GM19324 (cell line): ENCODE results near the gene SLC39A7.

ENCODE experiments used
- ATAC-seq: cut with Tn5 transposase; IDR thresholded peaks from one replicate; pipeline ENCODE4 v1.9.1; 2021; ENCODE audit warnings: mild to moderate bottlenecking, moderate library complexity; ENCODE audit not compliant: unreplicated experiment, low FRiP score

The SLC39A7 gene

GRCh38 chr6:33169291-33170175 lies 31.1 kb upstream of the SLC39A7 start:
- no peak for ATAC-seq

GRCh38 chr6:33170176-33171015 lies 30.3 kb upstream of the SLC39A7 start:
- no peak for ATAC-seq

GRCh38 chr6:33171016-33171879 lies 29.4 kb upstream of the SLC39A7 start:
- no peak for ATAC-seq

- no peak for ATAC-seq
These were observed 28.6 kb upstream of the SLC39A7 start for GRCh38 chr6:33171880-33172687.

- ATAC-seq: no peak
These were observed 27.8 kb upstream of the SLC39A7 start for GRCh38 chr6:33172688-33173534.

- no peak for ATAC-seq
These were observed 27.0 kb upstream of the SLC39A7 start for GRCh38 chr6:33173535-33174180.

GRCh38 chr6:33174784-33175183 lies 25.9 kb upstream of the SLC39A7 start:
- no peak for ATAC-seq

- no peak for ATAC-seq
These were observed 25.1 kb upstream of the SLC39A7 start for GRCh38 chr6:33175436-33176069.

GRCh38 chr6:33176906-33177305 lies 23.8 kb upstream of the SLC39A7 start:
- ATAC-seq: no peak

- no peak for ATAC-seq
These were observed 22.9 kb upstream of the SLC39A7 start for GRCh38 chr6:33177552-33178446.

GRCh38 chr6:33178755-33179475 lies 21.8 kb upstream of the SLC39A7 start:
- no peak for ATAC-seq

- no peak for ATAC-seq
These were observed 19.5 kb upstream of the SLC39A7 start for GRCh38 chr6:33181141-33181540.

GRCh38 chr6:33183071-33183683 lies 17.5 kb upstream of the SLC39A7 start:
- ATAC-seq: no peak

- ATAC-seq: no peak
These were observed 15.5 kb upstream of the SLC39A7 start for GRCh38 chr6:33185190-33185589.

- ATAC-seq: no peak
These were observed 14.9 kb upstream of the SLC39A7 start for GRCh38 chr6:33185654-33186187.

- ATAC-seq: no peak
These were observed 12.9 kb upstream of the SLC39A7 start for GRCh38 chr6:33187809-33188208.
